Sigmoid colon (tissue), 7 donors: ENCODE measurements around the gene IFNA6. TPM values are rescaled to one million over a fixed set of nuclear protein-coding genes. Genes with fewer than 3 reads are reported as not detected.
"Not testable (repeated sequence)": the region's sequence is repeated elsewhere in the genome, so short reads cannot be mapped to it uniquely, and the experiment has no call there.

ENCODE experiments used
- DNase-seq: peaks from one replicate; pipeline ENCODE4 v3.0.0-alpha.2; 2019
- H3K27ac ChIP-seq, 4 donors: fragments of 200-600 bp; sonication (generic); one replicate each; pipeline ENCODE4 v1.5.1; 2016 to 2019; ENCODE audit warnings: mild to moderate bottlenecking in 1 of 4
- H3K27me3 ChIP-seq, 3 donors: fragments of 200-600 bp; sonication (generic); one replicate each; pipeline ENCODE4 v1.5.1; 2019; ENCODE audit warnings: mild to moderate bottlenecking in 1 of 3
- H3K36me3 ChIP-seq, 4 donors: fragments of 200-600 bp; sonication (generic); one replicate each; pipeline ENCODE4 v1.5.1; 2016 to 2019
- H3K4me1 ChIP-seq, 4 donors: fragments of 200-600 bp; sonication (generic); one replicate each; pipeline ENCODE4 v1.5.1; 2017 to 2019
- H3K4me3 ChIP-seq, 4 donors: fragments of 200-600 bp; sonication (generic); one replicate each; pipeline ENCODE4 v1.5.1; 2017 to 2019; ENCODE audit warnings: mild to moderate bottlenecking in 2 of 4, moderate library complexity in 1 of 4
- H3K9me3 ChIP-seq, 4 donors: fragments of 200-600 bp in 3 of 4; sonication (generic) in 3 of 4; one replicate each; pipeline versions ENCODE4 v1.5.1 to v1.6.1; 2013 to 2019
- EP300 ChIP-seq, 4 donors: sonication (generic); formaldehyde crosslinking; IDR thresholded peaks; one replicate each; pipeline ENCODE4 v1.6.1; 2017; ENCODE audit warnings: antibody characterized with exemption in 4 of 4
- POLR2A ChIP-seq, 2 donors: fragments of 450-650 bp; IDR thresholded peaks; one replicate each; pipeline ENCODE4 v1.6.1; 2016; ENCODE audit warnings: antibody characterized with exemption in 2 of 2, mild to moderate bottlenecking in 2 of 2, moderate library complexity in 2 of 2
- POLR2AphosphoS5 ChIP-seq, 4 donors: sonication (generic); formaldehyde crosslinking; IDR thresholded peaks; one replicate each; pipeline ENCODE4 v1.6.1; 2017; ENCODE audit warnings: antibody characterized with exemption in 4 of 4
- WGBS, 2 donors: extraction: QIAGEN DNeasy Blood & Tissue Kit; methylation state at CpG; one replicate each; pipeline ENCODE4 v1.1.7; 2013; 5-methylcytosine and 5-hydroxymethylcytosine counted together
- intact Hi-C: fragments of 100-400 bp; cut with DNase I; formaldehyde crosslinking; loops from one replicate; pipeline ENCODE4 v1.15.1; 2023
- polyA plus RNA-seq, 3 donors: library from polyadenylated mRNA; stranded (reverse); fragments of 200-250 nt; gene quantifications; one replicate each; pipeline ENCODE4 v1.2.3, GENCODE V29; 2013
- total RNA-seq, 4 donors: library from RNA; depleted of rRNA; stranded (reverse); fragments of >200 nt; gene quantifications; one replicate each; pipeline ENCODE4 v1.1.0, GENCODE V29; 2016
- TF ChIP-seq, protein P1 (sequence below), 4 experiments: fragments of 450-650 bp in 3 of 4; fragments of 200-600 bp in 1 of 4; IDR thresholded peaks; one replicate each; pipeline ENCODE4 v1.5.1; 2016 to 2019; ENCODE audit warnings: antibody characterized with exemption in 4 of 4, mild to moderate bottlenecking in 3 of 4, moderate library complexity in 2 of 4
- donor health status: healthy with polysubstance abuse.
- donor health status: Bipolar disorder and iron deficiency.
- donor health status: healthy.

Gene IFNA6
- total and polyA plus RNA-seq, 7 donors: not detected

DNA sequence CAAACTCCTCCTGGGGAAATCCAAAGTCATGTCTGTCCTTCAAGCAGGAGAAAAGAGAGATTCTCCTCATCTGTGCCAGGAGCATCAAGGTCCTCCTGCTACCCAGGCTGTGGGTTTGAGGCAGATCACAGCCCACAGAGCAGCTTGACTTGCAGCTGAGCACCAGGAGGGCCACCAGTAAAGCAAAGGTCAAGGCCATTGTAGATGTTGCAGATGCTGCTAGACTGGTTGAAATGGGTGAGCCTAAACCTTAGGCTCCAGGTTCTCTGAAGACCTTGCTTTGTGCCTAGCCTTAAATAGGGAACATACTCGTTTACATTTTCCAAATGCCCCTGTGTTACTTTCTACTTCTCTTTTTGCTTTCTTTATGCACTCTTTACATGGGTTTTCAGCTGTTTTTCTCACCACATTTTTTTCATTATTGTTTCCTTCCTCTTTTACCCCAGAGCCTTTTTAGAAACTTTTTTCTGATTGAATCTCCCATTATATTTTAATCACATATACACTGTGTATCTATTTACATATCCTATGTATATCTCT, 34.5 kb upstream of the IFNA6 start, which contains the start of gene IFNA2:
Gene IFNA2 (minus strand): TSS at position 268 of the 540 bp plus-strand sequence. CDS start 69 bp downstream, at position 199.
- intact Hi-C loops: no loop called here

DNA sequence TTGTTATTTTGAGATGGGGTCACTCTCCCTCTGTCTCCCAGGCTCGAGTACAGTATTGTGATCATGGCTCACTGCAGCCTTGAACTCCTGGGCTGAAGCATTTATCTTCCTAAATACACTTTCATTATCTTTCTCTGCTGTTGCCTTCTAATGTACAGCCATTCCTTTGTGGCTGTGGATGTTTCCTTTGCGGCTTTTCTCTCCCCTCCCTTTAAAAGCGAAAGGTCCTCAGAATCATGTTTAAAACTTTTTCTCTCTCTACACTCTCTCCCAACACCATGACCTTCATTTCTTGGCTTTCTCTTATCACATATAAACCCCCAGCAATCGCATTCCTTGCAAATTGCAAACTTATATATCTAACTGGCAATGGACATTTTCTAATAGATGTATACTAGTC, 32.9 kb upstream of the IFNA6 start:
- TF ChIP-seq EP300 (IDR thresholded peaks at IDR 0.05) (no peak), POLR2A (IDR thresholded peaks at IDR 0.05) (no peak), POLR2AphosphoS5 (IDR thresholded peaks at IDR 0.05) (no peak)
- TF ChIP-seq, protein P1, sequence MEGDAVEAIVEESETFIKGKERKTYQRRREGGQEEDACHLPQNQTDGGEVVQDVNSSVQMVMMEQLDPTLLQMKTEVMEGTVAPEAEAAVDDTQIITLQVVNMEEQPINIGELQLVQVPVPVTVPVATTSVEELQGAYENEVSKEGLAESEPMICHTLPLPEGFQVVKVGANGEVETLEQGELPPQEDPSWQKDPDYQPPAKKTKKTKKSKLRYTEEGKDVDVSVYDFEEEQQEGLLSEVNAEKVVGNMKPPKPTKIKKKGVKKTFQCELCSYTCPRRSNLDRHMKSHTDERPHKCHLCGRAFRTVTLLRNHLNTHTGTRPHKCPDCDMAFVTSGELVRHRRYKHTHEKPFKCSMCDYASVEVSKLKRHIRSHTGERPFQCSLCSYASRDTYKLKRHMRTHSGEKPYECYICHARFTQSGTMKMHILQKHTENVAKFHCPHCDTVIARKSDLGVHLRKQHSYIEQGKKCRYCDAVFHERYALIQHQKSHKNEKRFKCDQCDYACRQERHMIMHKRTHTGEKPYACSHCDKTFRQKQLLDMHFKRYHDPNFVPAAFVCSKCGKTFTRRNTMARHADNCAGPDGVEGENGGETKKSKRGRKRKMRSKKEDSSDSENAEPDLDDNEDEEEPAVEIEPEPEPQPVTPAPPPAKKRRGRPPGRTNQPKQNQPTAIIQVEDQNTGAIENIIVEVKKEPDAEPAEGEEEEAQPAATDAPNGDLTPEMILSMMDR (IDR thresholded peaks at IDR 0.05): no peak
- peaks cover 0 to 3% (median 0%) of the 10 kb centered on the region in 3 donors for H3K27me3 ChIP-seq
- DNase-seq: no peak
- H3K4me1 ChIP-seq: no peaks in the 10 kb centered on the region
- WGBS, 2 donors: 57 to 66% methylated on average over 4 of the region's 4 CpGs
- no peak overlapping the region for H3K27ac ChIP-seq
- intact Hi-C loops: no loop called here
- H3K9me3 ChIP-seq: no peaks in the 10 kb centered on the region
- H3K4me3 ChIP-seq: no peak overlapping the region
- no peaks in the 10 kb centered on the region for H3K36me3 ChIP-seq

More for the DNA sequence above, 34.5 kb upstream of the IFNA6 start, which contains the start of gene IFNA2:
- no peak for TF ChIP-seq POLR2AphosphoS5 (IDR thresholded peaks at IDR 0.05)
- TF ChIP-seq, protein P1 (IDR thresholded peaks at IDR 0.05): no peak
- TF ChIP-seq POLR2A (IDR thresholded peaks at IDR 0.05): no peak
- TF ChIP-seq EP300 (IDR thresholded peaks at IDR 0.05): no peak
- no peaks in the 10 kb centered on the region for H3K36me3 ChIP-seq
- H3K27ac ChIP-seq: no peak within 1 kb of the TSS
- no peaks in the 10 kb centered on the region for H3K4me1 ChIP-seq
- 31 to 61% methylated on average over 1 of the region's 1 CpG for WGBS, 2 donors
- no peak for DNase-seq
- no peak within 1 kb of the TSS for H3K4me3 ChIP-seq
- peaks cover 0 to 7% (median 0%) of the 10 kb centered on the region in 3 donors for H3K27me3 ChIP-seq
- no peaks in the 10 kb centered on the region for H3K9me3 ChIP-seq

DNA sequence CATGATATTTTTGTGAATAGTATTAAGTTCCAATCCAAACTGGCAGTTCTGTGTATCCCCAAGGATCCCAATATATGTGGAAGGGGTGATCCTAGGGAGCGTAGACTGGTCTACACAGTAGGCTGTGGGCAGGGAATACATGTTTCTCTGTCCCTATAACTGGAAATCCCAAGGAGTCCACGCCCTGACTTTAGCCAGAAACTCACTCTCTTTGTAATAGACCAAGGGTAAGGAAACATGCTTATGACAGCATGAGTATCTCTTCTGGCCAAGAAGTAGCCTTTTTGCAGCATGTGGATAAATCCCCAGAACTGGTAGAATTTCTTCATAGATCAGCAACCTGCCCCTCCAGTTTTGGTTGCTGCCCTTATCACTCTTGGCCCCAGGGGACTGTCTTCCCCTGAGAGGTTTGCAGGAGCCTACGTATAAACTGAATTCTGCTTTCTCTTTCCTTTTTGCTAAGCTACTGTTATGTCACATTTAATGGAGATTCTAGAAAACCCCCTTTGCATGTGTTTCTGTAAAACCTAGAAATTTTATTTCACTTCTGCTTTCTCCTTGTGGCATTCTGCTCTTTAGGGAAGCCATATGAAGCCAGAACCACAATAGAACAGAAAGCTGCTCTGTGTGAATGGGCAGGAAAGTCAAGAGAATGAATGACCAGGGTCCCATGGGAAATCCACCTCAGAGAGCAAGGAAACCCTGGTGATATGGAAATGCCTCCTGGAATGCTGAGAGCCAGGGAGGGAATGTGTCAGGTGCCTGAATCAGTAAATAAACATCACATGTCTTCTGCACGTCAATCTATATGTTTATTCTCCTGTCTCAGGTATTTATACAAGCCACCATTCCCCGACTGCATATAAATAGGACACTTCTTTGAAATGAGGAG, 31.0 kb upstream of the IFNA6 start:
- Histone ChIP-seq H3K27me3 (no peaks in the 10 kb centered on the region), H3K4me1 (no peaks in the 10 kb centered on the region), H3K27ac (no peak overlapping the region), H3K9me3 (no peaks in the 10 kb centered on the region), H3K36me3 (no peaks in the 10 kb centered on the region), H3K4me3 (no peak overlapping the region)
- DNase-seq: no peak
- WGBS, 2 donors: 47 to 56% methylated on average over 5 of the region's 5 CpGs
- TF ChIP-seq EP300 (IDR thresholded peaks at IDR 0.05) (no peak), POLR2A (IDR thresholded peaks at IDR 0.05) (no peak), POLR2AphosphoS5 (IDR thresholded peaks at IDR 0.05) (no peak)
- TF ChIP-seq, protein P1 (IDR thresholded peaks at IDR 0.05): no peak
- intact Hi-C loops: no loop called here

DNA sequence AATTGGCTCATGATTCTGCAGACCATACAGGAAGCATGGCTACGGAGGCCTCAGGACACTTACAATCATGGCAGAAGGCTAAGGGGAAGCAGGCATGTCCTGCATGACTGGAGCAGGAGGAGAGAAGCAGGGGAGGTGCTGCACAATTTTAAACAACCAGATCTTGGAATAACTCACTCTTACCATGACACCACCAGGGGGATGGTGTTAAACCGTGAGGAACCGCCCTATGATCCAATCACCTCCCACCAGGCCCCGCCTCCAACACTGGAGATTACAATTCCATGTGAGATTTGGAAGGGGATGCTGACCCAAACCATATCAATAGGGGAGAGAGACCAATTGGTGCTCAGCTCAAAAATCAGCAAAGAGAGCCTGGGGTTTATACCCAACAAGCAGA, 20.8 kb upstream of the IFNA6 start:
- intact Hi-C loops, H3K4me3 ChIP-seq, H3K4me1 ChIP-seq, H3K9me3 ChIP-seq, DNase-seq, H3K27me3 ChIP-seq, H3K27ac ChIP-seq, H3K36me3 ChIP-seq: not testable (repeated sequence)
- 74 to 86% methylated on average over 4 of the region's 4 CpGs for WGBS, 2 donors

DNA sequence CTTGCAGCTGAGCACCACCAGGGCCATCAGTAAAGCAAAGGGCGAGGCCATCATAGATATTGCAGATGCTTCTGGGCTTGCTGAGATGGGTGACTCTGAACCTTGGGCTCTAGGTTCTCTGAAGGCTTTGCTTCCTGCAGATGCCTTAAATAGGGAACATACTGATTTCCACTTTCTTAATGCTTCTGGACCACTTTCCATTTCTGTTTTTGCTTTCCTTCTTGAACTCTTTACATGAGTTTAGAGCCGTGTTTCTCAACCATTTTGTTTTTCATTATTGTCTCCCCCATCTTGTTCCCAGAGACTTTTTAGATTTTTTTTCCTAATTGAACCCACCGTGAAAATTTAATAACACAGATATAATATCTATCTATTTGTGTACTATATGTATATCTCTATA, 17.3 kb upstream of the IFNA6 start, which contains the start of gene IFNA13:
Gene IFNA13 (minus strand): TSS at position 101 of the 400 bp plus-strand sequence. CDS start 47 bp downstream, at position 54.
- Histone ChIP-seq H3K4me3 (no peak within 1 kb of the TSS), H3K27ac (no peak within 1 kb of the TSS), H3K36me3 (no peaks in the 10 kb centered on the region), H3K9me3 (no peaks in the 10 kb centered on the region), H3K27me3 (no peaks in the 10 kb centered on the region), H3K4me1 (no peaks in the 10 kb centered on the region)
- WGBS, 2 donors: 90 to 93% methylated on average over 3 of the region's 3 CpGs
- TF ChIP-seq EP300 (IDR thresholded peaks at IDR 0.05) (no peak), POLR2AphosphoS5 (IDR thresholded peaks at IDR 0.05) (no peak), POLR2A (IDR thresholded peaks at IDR 0.05) (no peak)
- TF ChIP-seq, protein P1 (IDR thresholded peaks at IDR 0.05): no peak
- DNase-seq: no peak
- intact Hi-C loops: no loop called here

DNA sequence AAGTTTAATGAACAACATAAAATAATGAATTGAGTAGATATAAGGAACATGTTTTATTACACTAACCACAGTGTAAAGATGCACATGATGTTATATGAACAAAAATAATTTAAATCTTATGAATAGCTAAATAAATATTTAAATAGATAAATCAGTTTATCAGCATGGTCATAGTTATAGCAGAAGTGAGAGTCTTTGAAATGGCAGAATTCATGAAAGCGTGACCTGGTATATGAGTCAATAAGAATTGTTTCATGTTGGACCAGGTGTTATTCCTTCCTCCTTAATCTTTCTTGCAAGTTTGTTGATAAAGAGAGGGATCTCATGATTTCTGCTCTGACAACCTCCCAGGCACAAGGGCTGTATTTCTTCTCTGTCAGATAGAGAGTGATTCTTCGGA, 16.5 kb upstream of the IFNA6 start:
- DNase-seq, intact Hi-C loops, H3K9me3 ChIP-seq, H3K27ac ChIP-seq, H3K4me1 ChIP-seq, H3K4me3 ChIP-seq, H3K36me3 ChIP-seq, H3K27me3 ChIP-seq: not testable (repeated sequence)
- 83 to 89% methylated on average over 1 of the region's 2 CpGs for WGBS, 2 donors
